Caco-2 (cell line): Measurements from ENCODE around the gene FIGNL2. TPM values are rescaled to one million over a fixed set of nuclear protein-coding genes. Genes with fewer than 3 reads are reported as not detected.
A peak's percentile ranks its signal among the peaks of the same experiment; 100 is the strongest.

Experiments used
- BruUV-seq: library from RNA; stranded (reverse); fragments of 400-500 nt; replicated peaks from 2 replicates; lab custom pipeline; 2021; lab: Mats Ljungman, UMichigan
- CTCF ChIA-PET: fragments of 300-600 bp; sonication (Branson Sonifier 250); formaldehyde crosslinking; loops from one replicate; lab custom pipeline; 2022; ENCODE audit warnings: antibody characterized with exemption; lab: Charles Lee
- POLR2A ChIA-PET: fragments of 300-600 bp; sonication (Branson Sonifier 250); formaldehyde crosslinking; loops from one replicate; lab custom pipeline; 2022; ENCODE audit warnings: antibody characterized with exemption; lab: Charles Lee
- DNase-seq, 2 experiments: peaks; one replicate each; pipeline versions ENCODE4 v3.0.0 to v3.0.0-alpha.2; 2020 to 2022
- H3K27me3 ChIP-seq: replicated peaks from 2 replicates; pipeline ENCODE4 v1.6.0; 2011; ENCODE audit warnings: low read length; ENCODE audit not compliant: control insufficient read depth, insufficient read depth
- H3K36me3 ChIP-seq: 2 replicates; pipeline ENCODE4 v1.5.1; 2011; ENCODE audit warnings: low read length; ENCODE audit not compliant: control insufficient read depth, insufficient read depth
- H3K4me1 ChIP-seq: fragments of 250-450 bp; sonication (Bioruptor Pico); 2 replicates; pipeline ENCODE4 v1.5.1; 2020; ENCODE audit warnings: mild to moderate bottlenecking
- H3K4me3 ChIP-seq: 2 replicates; pipeline ENCODE4 v1.5.1; 2011; ENCODE audit warnings: low read depth, mild to moderate bottlenecking, control low read depth, low read length
- H3K9me3 ChIP-seq: fragments of 250-450 bp; sonication (Bioruptor Pico); 2 replicates; pipeline ENCODE4 v1.5.1; 2020; ENCODE audit warnings: mild to moderate bottlenecking, moderate library complexity
- H3K27ac Mint-ChIP-seq: one replicate; pipeline ENCODE4 v1.8.0; 2022; ENCODE audit warnings: mixed read lengths; ENCODE audit not compliant: unreplicated experiment
- H3K27me3 Mint-ChIP-seq: one replicate; pipeline ENCODE4 v1.8.0; 2022; ENCODE audit warnings: mixed read lengths; ENCODE audit not compliant: insufficient read depth, unreplicated experiment
- H3K36me3 Mint-ChIP-seq: one replicate; pipeline ENCODE4 v1.8.0; 2022; ENCODE audit warnings: mild to moderate bottlenecking, mixed read lengths; ENCODE audit not compliant: insufficient read depth, unreplicated experiment
- H3K4me1 Mint-ChIP-seq: one replicate; pipeline ENCODE4 v1.8.0; 2022; ENCODE audit warnings: low read depth, mixed read lengths; ENCODE audit not compliant: unreplicated experiment
- H3K4me3 Mint-ChIP-seq: one replicate; pipeline ENCODE4 v1.8.0; 2022; ENCODE audit warnings: mild to moderate bottlenecking, moderate library complexity, mixed read lengths; ENCODE audit not compliant: unreplicated experiment
- H3K9me3 Mint-ChIP-seq: one replicate; pipeline ENCODE4 v1.8.0; 2022; ENCODE audit warnings: mixed read lengths; ENCODE audit not compliant: unreplicated experiment
- intact Hi-C: fragments of 100-400 bp; cut with micrococcal nuclease; formaldehyde crosslinking; loops from one replicate; pipeline ENCODE4 v1.10.0; 2022; ENCODE audit not compliant: unreplicated experiment
- total RNA-seq: library from RNA; stranded (reverse); gene quantifications from 2 replicates; pipeline ENCODE4 v1.2.3, GENCODE V29; 2022
- TF ChIP-seq, protein P1 (sequence below), 2 experiments: fragments of 200-600 bp in 1 of 2; IDR thresholded peaks; 1 replicate in 1 of 2; 2 replicates in 1 of 2; pipeline versions ENCODE4 v1.5.1 to v1.8.0; 2011 to 2022; ENCODE audit warnings: antibody characterized with exemption in 1 of 2, control low read depth in 1 of 2, inconsistent platforms in 1 of 2, low read depth in 1 of 2, low read length in 1 of 2, mild to moderate bottlenecking in 1 of 2, moderate library complexity in 1 of 2; ENCODE audit not compliant: insufficient read depth in 1 of 2, severe bottlenecking in 1 of 2, unreplicated experiment in 1 of 2

The FIGNL2 gene
- total RNA-seq, 1 experiment from 2014 or later, result 3.6 TPM

DNA sequence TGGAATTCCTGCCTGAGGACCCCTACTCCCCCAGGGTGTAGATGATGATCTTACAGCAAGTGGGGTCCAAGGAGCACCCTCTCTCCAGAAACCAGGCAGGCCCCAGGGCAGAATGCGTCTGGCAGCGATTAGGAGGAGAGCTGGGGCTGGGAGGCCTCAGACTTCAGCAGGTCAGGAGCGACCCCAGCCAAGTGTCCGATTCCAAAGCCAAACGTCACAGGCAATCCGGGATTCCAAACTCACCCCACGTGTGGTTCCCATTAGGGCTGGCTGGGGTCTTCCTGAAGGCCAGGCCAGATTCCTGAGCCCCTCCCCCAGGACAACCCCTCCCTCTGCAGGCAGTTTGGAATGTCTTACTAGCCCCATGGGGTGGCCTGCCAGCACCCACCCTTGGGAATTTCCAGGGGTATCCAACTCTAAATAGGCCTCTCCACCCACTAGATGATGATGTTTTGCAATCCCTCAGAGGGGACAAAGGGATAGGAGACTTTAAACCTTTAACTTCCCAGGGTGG, 17.3 kb upstream of the FIGNL2 start:
- no TSS peak for BruUV-seq
- H3K27me3 Mint-ChIP-seq, result no peaks in the 10 kb centered on the region
- peaks cover 29% of the 10 kb centered on the region for H3K4me1 Mint-ChIP-seq

DNA sequence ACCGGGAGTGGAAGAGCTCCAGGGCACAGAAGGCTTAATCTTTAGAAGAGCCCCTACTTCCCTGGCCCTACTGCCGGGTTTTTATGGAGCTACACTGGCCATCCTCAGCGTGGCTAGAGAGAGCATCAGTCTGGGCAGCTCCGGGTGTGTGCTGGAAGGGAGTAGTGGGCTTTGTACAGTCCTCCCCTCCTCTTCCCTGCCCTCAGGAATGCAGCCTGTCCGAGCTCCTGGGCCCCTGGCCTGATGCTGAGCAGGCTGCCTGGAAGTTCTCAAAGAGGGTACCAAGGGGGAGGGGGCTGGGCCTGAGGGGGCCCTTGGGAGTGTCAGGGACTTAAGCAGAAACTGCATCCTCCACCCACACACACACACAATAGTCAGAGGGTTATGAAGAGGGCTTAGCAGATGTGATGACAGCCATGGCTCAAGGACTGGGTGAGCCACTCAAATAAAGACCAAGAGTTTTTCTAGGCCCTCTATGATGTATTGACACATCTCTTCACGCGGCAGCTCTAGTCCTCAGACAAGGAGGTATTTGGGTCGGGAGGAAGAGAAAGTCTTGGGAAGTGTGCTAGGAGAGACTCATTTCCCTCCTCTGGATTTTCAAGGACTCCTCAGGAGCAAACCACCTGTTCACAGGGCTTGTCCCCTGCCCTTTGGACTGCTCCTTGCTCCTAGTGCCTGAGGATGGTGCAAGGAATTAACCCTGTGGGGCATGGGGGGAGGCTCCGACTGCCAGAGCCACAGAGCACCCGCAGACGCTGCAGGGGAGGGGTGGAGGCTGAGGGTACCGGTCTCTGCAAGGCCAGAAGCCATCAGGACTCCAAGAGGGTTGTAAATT, 16.5 kb upstream of the FIGNL2 start:
- DNase-seq, result no peak
- ChIA-PET POLR2A (interaction anchor here (0.5 to 1.0 kb wide), 2 partner anchors 17 to 1075 kb away, joined by 3 to 4 read pairs; partner anchors contain the start of gene FIGNL2), CTCF (interaction anchor here (0.9 to 2.9 kb wide), 6 partner anchors 10 to 160 kb away, joined by 3 to 21 read pairs (median 14); no protein-coding TSS in a partner anchor)
- intact Hi-C loops, result loop anchor here (1.0 to 5.0 kb wide), 2 partner anchors 17 to 443 kb away; partner anchors contain the start of genes FIGNL2 and SLC4A8
- no peaks in the 10 kb centered on the region for H3K36me3 ChIP-seq
- H3K4me1 ChIP-seq, result peaks cover 42% of the 10 kb centered on the region
- peak overlapping the region; percentile 68 for H3K4me3 Mint-ChIP-seq
- H3K27me3 Mint-ChIP-seq, result no peaks in the 10 kb centered on the region
- H3K27me3 ChIP-seq, result no peaks in the 10 kb centered on the region
- peak overlapping the region; percentile 16 for H3K27ac Mint-ChIP-seq
- BruUV-seq, result no TSS peak
- H3K36me3 Mint-ChIP-seq, result peaks cover 9% of the 10 kb centered on the region
- TF ChIP-seq, protein P1, sequence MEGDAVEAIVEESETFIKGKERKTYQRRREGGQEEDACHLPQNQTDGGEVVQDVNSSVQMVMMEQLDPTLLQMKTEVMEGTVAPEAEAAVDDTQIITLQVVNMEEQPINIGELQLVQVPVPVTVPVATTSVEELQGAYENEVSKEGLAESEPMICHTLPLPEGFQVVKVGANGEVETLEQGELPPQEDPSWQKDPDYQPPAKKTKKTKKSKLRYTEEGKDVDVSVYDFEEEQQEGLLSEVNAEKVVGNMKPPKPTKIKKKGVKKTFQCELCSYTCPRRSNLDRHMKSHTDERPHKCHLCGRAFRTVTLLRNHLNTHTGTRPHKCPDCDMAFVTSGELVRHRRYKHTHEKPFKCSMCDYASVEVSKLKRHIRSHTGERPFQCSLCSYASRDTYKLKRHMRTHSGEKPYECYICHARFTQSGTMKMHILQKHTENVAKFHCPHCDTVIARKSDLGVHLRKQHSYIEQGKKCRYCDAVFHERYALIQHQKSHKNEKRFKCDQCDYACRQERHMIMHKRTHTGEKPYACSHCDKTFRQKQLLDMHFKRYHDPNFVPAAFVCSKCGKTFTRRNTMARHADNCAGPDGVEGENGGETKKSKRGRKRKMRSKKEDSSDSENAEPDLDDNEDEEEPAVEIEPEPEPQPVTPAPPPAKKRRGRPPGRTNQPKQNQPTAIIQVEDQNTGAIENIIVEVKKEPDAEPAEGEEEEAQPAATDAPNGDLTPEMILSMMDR (IDR thresholded peaks at IDR 0.05; ENCODE audit: insufficient read depth in 1 of 2, low read depth in 1 of 2, low read length in 1 of 2, severe bottlenecking in 1 of 2, unreplicated experiment in 1 of 2), result no peak
- peaks cover 26% of the 10 kb centered on the region for H3K4me1 Mint-ChIP-seq
- no peaks in the 10 kb centered on the region for H3K9me3 Mint-ChIP-seq
- no peaks in the 10 kb centered on the region for H3K9me3 ChIP-seq
- peak overlapping the region; percentile 50 for H3K4me3 ChIP-seq

More for the DNA sequence above, 17.3 kb upstream of the FIGNL2 start:
- H3K27me3 ChIP-seq, result no peaks in the 10 kb centered on the region
- CTCF ChIA-PET, result interaction anchor here (0.9 kb wide), 1 partner anchor 13 kb away, joined by 3 read pairs; no protein-coding TSS in a partner anchor
- TF ChIP-seq, protein P1 (IDR thresholded peaks at IDR 0.05; ENCODE audit: insufficient read depth in 1 of 2, low read depth in 1 of 2, low read length in 1 of 2, severe bottlenecking in 1 of 2, unreplicated experiment in 1 of 2), result no peak
- Mint-ChIP-seq H3K9me3 (no peaks in the 10 kb centered on the region), H3K36me3 (peaks cover 9% of the 10 kb centered on the region), H3K27ac (no peak overlapping the region), H3K4me3 (no peak overlapping the region)
- POLR2A ChIA-PET, result no interaction called here
- H3K36me3 ChIP-seq, result no peaks in the 10 kb centered on the region
- intact Hi-C loops, result loop anchor here (5.0 kb wide), 1 partner anchor 444 kb away; the partner anchor contains the start of gene SLC4A8
- H3K4me1 ChIP-seq, result peaks cover 42% of the 10 kb centered on the region
- H3K9me3 ChIP-seq, result no peaks in the 10 kb centered on the region
- DNase-seq, result no peak
- H3K4me3 ChIP-seq, result no peak overlapping the region
